ENCODE data around the gene PLXNA2.

- TF ChIP-seq CTCF (IDR thresholded peaks at IDR 0.05; ENCODE audit: insufficient read depth, low read depth, low read length) (no peak), EZH2 (IDR thresholded peaks at IDR 0.05; ENCODE audit: insufficient read depth, low read length) (no peak)
Measured at GRCh38 chr1:208042868-208043267, 201.3 kb downstream of the PLXNA2 start.

Data from astrocyte (in vitro differentiated cells and primary cell).